Measurements from ENCODE around the gene MRPL21. TPM values are rescaled to one million over a fixed set of nuclear protein-coding genes. Genes with fewer than 3 reads are reported as not detected.

The MRPL21 gene
- total and polyA plus RNA-seq, 9 of the 15 experiments (the other 6 are each of a cell fraction or from before 2014, with no cell fraction given): 196 to 618 (median 232) TPM

DNA sequence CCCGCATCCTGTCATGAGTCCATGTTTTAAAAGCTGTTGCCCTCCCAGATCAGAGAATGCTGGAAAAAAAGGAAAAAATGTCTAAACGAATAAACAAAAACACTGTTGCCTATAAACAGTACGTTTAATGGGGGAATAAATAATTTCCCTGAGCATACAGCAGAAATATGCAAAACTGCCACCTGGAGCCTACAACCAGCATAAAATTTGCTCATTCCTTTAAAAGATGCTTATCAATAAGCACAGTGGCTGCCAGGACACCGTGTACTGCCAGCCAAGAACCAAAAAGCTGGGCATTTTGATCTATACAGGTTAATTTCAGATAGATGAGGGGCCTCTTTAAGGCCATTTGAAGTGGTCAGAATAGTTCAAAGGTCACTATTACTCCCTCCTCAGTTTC, 56.2 kb downstream of the MRPL21 start:
- Histone ChIP-seq H3K27me3 (ENCODE audit: control insufficient read depth in 2 of 2, insufficient read depth in 2 of 2, low read length in 2 of 2) (peaks cover 0 to 4% of the 10 kb centered on the region in 2 experiments; a peak in 2 of 5 replicates), H3K79me2 (ENCODE audit: control insufficient read depth, insufficient read depth, low read length) (no peaks in the 10 kb centered on the region), H3K9me1 (ENCODE audit: control insufficient read depth, insufficient read depth, low read length) (no peaks in the 10 kb centered on the region), H3K9ac (ENCODE audit: insufficient read depth in 1 of 2, low read depth in 2 of 2, low read length in 2 of 2) (no peak overlapping the region), H3K4me2 (ENCODE audit: insufficient read depth, low read length) (no peak overlapping the region), H3K4me3 (no peak overlapping the region), H3K4me1 (replicated peaks in 1 of 2; ENCODE audit: control insufficient read depth in 2 of 2, insufficient read depth in 2 of 2, low read length in 2 of 2) (peaks cover 0 to 13% of the 10 kb centered on the region in 2 experiments; a peak in 3 of 5 replicates), H3K27ac (ENCODE audit: extremely low read depth, low read depth, low read length) (no peak overlapping the region), H2AFZ (ENCODE audit: low read depth, low read length) (no peak overlapping the region), H3K36me3 (ENCODE audit: control insufficient read depth, insufficient read depth, low read length) (no peaks in the 10 kb centered on the region), H3K9me3 (replicated peaks; ENCODE audit: control insufficient read depth, insufficient read depth, low read depth, low read length) (no peaks in the 10 kb centered on the region), H4K20me1 (replicated peaks; ENCODE audit: control insufficient read depth, insufficient read depth, low read length) (no peaks in the 10 kb centered on the region)
- ATAC-seq (no peak), DNase-seq (ENCODE audit: extremely low read depth in 1 of 4, low spot score in 3 of 4) (no peak), FAIRE-seq (no peak)
- BruUV-seq (replicated peaks): no TSS peak
- intact Hi-C loops (cut with micrococcal nuclease) (no loop called here), in situ Hi-C loops (cut with MboI) (loop anchor here (25.0 kb wide), 1 partner anchor 815 kb away; no protein-coding TSS in a partner anchor)
- POLR2A ChIA-PET: interaction anchor here (0.5 to 1.0 kb wide), 2 partner anchors 10 to 823 kb away, joined by 3 read pairs; no protein-coding TSS in a partner anchor
- CTCF ChIA-PET (ENCODE audit: low intra/inter-chr PET ratio): no interaction called here
- TF ChIP-seq ETV6 (IDR thresholded peaks at IDR 0.05; ENCODE audit: borderline replicate concordance in 1 of 2, low read depth in 2 of 2, low read length in 1 of 2) (no peak), ETV6 (CRISPR knock-in tag; IDR thresholded peaks at IDR 0.05; ENCODE audit: borderline replicate concordance) (no peak), PPARD (CRISPR knock-in tag; IDR thresholded peaks at IDR 0.05) (no peak), SMARCE1 (IDR thresholded peaks at IDR 0.05) (no peak), ZNF431 (CRISPR knock-in tag; IDR thresholded peaks at IDR 0.05) (no peak), E2F6 (IDR thresholded peaks at IDR 0.05; ENCODE audit: borderline replicate concordance in 1 of 2, extremely low read depth in 1 of 2, insufficient read depth in 1 of 2, insufficient read length in 1 of 2, low read depth in 1 of 2, low read length in 1 of 2, poor library complexity in 1 of 2, severe bottlenecking in 1 of 2) (no peak)
- TF ChIP-seq, protein P1, sequence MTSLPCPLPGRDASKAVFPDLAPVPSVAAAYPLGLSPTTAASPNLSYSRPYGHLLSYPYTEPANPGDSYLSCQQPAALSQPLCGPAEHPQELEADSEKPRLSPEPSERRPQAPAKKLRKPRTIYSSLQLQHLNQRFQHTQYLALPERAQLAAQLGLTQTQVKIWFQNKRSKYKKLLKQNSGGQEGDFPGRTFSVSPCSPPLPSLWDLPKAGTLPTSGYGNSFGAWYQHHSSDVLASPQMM (CRISPR knock-in tag; IDR thresholded peaks at IDR 0.05): no peak
- WGBS (ENCODE audit: insufficient coverage, low coverage, missing lambda C conversion rate): 20% methylated on average over 4 of the region's 4 CpGs

Data from K562 (cell line).